Panc1 (cell line): ENCODE results near the gene PACSIN1.

Experiments
- POLR2AphosphoS5 ChIP-seq: IDR thresholded peaks from 2 replicates; pipeline ENCODE4 v1.6.1; 2012; ENCODE audit warnings: mild to moderate bottlenecking, low read depth, low read length, moderate library complexity
- REST ChIP-seq, 2 experiments: IDR thresholded peaks; 2 replicates each; pipeline ENCODE4 v1.6.1; 2011 to 2012; ENCODE audit warnings: low read depth in 2 of 2, control low read depth in 1 of 2, low read length in 1 of 2, mild to moderate bottlenecking in 1 of 2, moderate library complexity in 1 of 2; ENCODE audit not compliant: insufficient read depth in 1 of 2
- SIN3A ChIP-seq: IDR thresholded peaks from 2 replicates; pipeline ENCODE4 v1.6.1; 2012; ENCODE audit warnings: low read depth, mild to moderate bottlenecking, low read length, moderate library complexity, borderline replicate concordance; ENCODE audit not compliant: insufficient read depth
- TF ChIP-seq, protein P1 (sequence below): fragments of 450-650 bp; IDR thresholded peaks from 2 replicates; pipeline ENCODE4 v1.5.1; 2017; ENCODE audit warnings: mild to moderate bottlenecking

GRCh38 chr6:34576286-34576955 is 110.5 kb downstream of the PACSIN1 start:
- TF ChIP-seq, protein P1, sequence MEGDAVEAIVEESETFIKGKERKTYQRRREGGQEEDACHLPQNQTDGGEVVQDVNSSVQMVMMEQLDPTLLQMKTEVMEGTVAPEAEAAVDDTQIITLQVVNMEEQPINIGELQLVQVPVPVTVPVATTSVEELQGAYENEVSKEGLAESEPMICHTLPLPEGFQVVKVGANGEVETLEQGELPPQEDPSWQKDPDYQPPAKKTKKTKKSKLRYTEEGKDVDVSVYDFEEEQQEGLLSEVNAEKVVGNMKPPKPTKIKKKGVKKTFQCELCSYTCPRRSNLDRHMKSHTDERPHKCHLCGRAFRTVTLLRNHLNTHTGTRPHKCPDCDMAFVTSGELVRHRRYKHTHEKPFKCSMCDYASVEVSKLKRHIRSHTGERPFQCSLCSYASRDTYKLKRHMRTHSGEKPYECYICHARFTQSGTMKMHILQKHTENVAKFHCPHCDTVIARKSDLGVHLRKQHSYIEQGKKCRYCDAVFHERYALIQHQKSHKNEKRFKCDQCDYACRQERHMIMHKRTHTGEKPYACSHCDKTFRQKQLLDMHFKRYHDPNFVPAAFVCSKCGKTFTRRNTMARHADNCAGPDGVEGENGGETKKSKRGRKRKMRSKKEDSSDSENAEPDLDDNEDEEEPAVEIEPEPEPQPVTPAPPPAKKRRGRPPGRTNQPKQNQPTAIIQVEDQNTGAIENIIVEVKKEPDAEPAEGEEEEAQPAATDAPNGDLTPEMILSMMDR, result no peak
- TF ChIP-seq REST (IDR thresholded peaks at IDR 0.05; ENCODE audit: insufficient read depth in 1 of 2, low read depth in 2 of 2, low read length in 1 of 2) (no peak), SIN3A (no peak), POLR2AphosphoS5 (no peak)
